HuH-7 (cell line): ENCODE measurements around the gene GPR161.

Experiments used
- DNase-seq: peaks from one replicate; pipeline ENCODE4 v3.0.0; 2011; ENCODE audit warnings: low spot score

Gene GPR161

GRCh38 chr1:168035345-168035744, 101.4 kb downstream of the GPR161 start:
- no peak for DNase-seq

DNA sequence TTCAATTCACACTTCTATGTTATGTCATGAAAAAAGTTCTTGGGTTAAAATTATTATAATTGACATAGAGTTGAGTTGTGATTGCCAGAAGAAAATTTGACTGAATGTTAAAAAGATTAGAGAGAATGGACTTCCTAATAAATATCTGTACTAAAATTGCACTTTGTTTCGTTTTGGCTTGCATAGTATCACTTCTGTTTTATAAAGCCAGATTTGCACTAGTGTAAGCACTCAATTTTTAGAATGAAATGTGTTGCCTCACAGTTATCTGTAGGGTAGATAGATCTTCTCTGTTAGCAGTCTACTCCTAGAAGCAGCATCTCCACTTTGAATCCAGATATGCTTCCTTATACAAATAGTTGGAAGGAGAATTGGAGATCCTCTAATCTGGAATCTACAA, 104.7 kb downstream of the GPR161 start:
- no peak for DNase-seq

DNA sequence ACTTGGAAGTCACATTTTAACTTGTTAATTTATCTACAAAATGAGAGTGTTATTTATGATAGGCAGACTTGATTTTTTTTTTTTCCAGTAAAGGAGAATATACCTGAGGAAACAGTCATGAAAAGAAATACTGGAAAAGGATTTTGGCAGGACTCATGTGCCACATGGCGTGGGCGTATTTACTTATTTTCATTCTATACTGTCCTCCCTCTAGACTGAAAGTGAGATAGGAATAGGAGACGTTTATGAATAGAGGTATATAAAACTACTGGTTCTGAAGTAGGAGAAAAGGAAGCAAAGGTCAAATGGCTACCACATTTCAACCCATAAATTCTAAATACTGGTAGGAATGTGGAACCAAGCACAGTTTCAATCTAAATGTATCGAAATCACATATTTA, 105.1 kb downstream of the GPR161 start:
- no peak for DNase-seq

- DNase-seq: no peak
Observed at GRCh38 chr1:168031198-168031597, 105.5 kb downstream of the GPR161 start.
